Cardiac fibroblast (primary cell): Measurements from ENCODE around the gene PARD3B.

Experiments
- DNase-seq, 2 donors: peaks; one replicate each; pipeline versions ENCODE4 v3.0.0 to v3.0.0-alpha.2; 2010; ENCODE audit warnings: low read depth in 2 of 2
- H3K4me3 ChIP-seq, 2 donors: replicated peaks in 1 of 2; 1 replicate in 1 of 2; 2 replicates in 1 of 2; pipeline ENCODE4 v1.5.1; 2011; ENCODE audit warnings: low read depth in 2 of 2, low read length in 2 of 2, mild to moderate bottlenecking in 2 of 2, moderate library complexity in 1 of 2
- CTCF ChIP-seq: IDR thresholded peaks from one replicate; pipeline ENCODE4 v1.5.1; 2011; ENCODE audit warnings: low read depth, mild to moderate bottlenecking, low read length, inconsistent platforms

PARD3B gene

GRCh38 chr2:205012961-205013360, 467.7 kb downstream of the PARD3B start:
- TF ChIP-seq CTCF: no peak
- DNase-seq: no peak
- H3K4me3 ChIP-seq: no peak overlapping the region

GRCh38 chr2:205013586-205013985, 468.3 kb downstream of the PARD3B start:
- H3K4me3 ChIP-seq: no peak overlapping the region
- no peak for DNase-seq
- TF ChIP-seq CTCF: no peak

GRCh38 chr2:205014201-205014600, 468.9 kb downstream of the PARD3B start:
- DNase-seq: no peak
- H3K4me3 ChIP-seq: no peak overlapping the region
- no peak for TF ChIP-seq CTCF

- DNase-seq: peak in 1 of 2 donors; percentile 6
- H3K4me3 ChIP-seq: no peak overlapping the region
- TF ChIP-seq CTCF: no peak
Observed at GRCh38 chr2:205017381-205017780, 472.1 kb downstream of the PARD3B start.

GRCh38 chr2:205017912-205018311, 472.6 kb downstream of the PARD3B start:
- no peak for DNase-seq
- no peak overlapping the region for H3K4me3 ChIP-seq
- TF ChIP-seq CTCF: no peak

GRCh38 chr2:205020673-205021072, 475.4 kb downstream of the PARD3B start:
- DNase-seq: no peak
- H3K4me3 ChIP-seq: no peak overlapping the region
- no peak for TF ChIP-seq CTCF

GRCh38 chr2:205022841-205023240, 477.6 kb downstream of the PARD3B start:
- TF ChIP-seq CTCF: no peak
- H3K4me3 ChIP-seq: no peak overlapping the region
- no peak for DNase-seq
